Astrocyte (in vitro differentiated cells and primary cell): ENCODE measurements around the gene ALDOB. TPM values are rescaled to one million over a fixed set of nuclear protein-coding genes. Genes with fewer than 3 reads are reported as not detected.

Experiments used
- DNase-seq: peaks from one replicate; pipeline ENCODE4 v3.0.0-alpha.2; 2010; ENCODE audit warnings: low read depth
- FAIRE-seq: peaks from 2 replicates; lab custom pipeline; 2011; peaks lifted over from hg19 to GRCh38; lab: Jason Lieb, UNC
- H2AFZ ChIP-seq: 2 replicates; pipeline ENCODE4 v1.6.0; 2012; ENCODE audit warnings: low read depth, low read length, inconsistent platforms
- H3K27ac ChIP-seq: 2 replicates; pipeline ENCODE4 v1.5.1; 2011; ENCODE audit warnings: low read depth, low read length, inconsistent platforms
- H3K27me3 ChIP-seq: 2 replicates; pipeline ENCODE4 v1.6.0; 2011; ENCODE audit warnings: low read length, inconsistent platforms; ENCODE audit not compliant: insufficient read depth
- H3K36me3 ChIP-seq: 2 replicates; pipeline ENCODE4 v1.5.1; 2011; ENCODE audit warnings: low read length, inconsistent platforms; ENCODE audit not compliant: insufficient read depth
- H3K4me1 ChIP-seq: 2 replicates; pipeline ENCODE4 v1.5.1; 2011; ENCODE audit warnings: low read length, inconsistent platforms; ENCODE audit not compliant: insufficient read depth
- H3K4me2 ChIP-seq: 2 replicates; pipeline ENCODE4 v1.6.0; 2012; ENCODE audit warnings: low read length, inconsistent platforms
- H3K4me3 ChIP-seq: 2 replicates; pipeline ENCODE4 v1.5.1; 2011; ENCODE audit warnings: low read depth, mild to moderate bottlenecking, low read length, inconsistent platforms; ENCODE audit not compliant: insufficient read depth
- H3K79me2 ChIP-seq: 2 replicates; pipeline ENCODE4 v1.6.0; 2012; ENCODE audit warnings: mild to moderate bottlenecking, low read length, inconsistent platforms; ENCODE audit not compliant: insufficient read depth
- H3K9ac ChIP-seq: 2 replicates; pipeline ENCODE4 v1.6.0; 2012; ENCODE audit warnings: mild to moderate bottlenecking, low read length, inconsistent platforms
- H3K9me3 ChIP-seq: 2 replicates; pipeline ENCODE4 v1.5.1; 2012; ENCODE audit warnings: low read depth, mild to moderate bottlenecking, low read length, inconsistent platforms; ENCODE audit not compliant: insufficient read depth
- H4K20me1 ChIP-seq: 2 replicates; pipeline ENCODE4 v1.6.0; 2012; ENCODE audit warnings: low read length, inconsistent platforms; ENCODE audit not compliant: insufficient read depth
- H3K27ac Mint-ChIP-seq: one replicate; pipeline ENCODE4 v1.8.0; 2021; ENCODE audit warnings: mild to moderate bottlenecking, mixed read lengths; ENCODE audit not compliant: unreplicated experiment
- H3K27me3 Mint-ChIP-seq: one replicate; pipeline ENCODE4 v1.8.0; 2021; ENCODE audit warnings: low read depth, mixed read lengths; ENCODE audit not compliant: unreplicated experiment
- H3K36me3 Mint-ChIP-seq: one replicate; pipeline ENCODE4 v1.8.0; 2021; ENCODE audit warnings: low read depth, mixed read lengths; ENCODE audit not compliant: unreplicated experiment
- H3K4me1 Mint-ChIP-seq: one replicate; pipeline ENCODE4 v1.8.0; 2021; ENCODE audit warnings: low read depth, mixed read lengths; ENCODE audit not compliant: unreplicated experiment
- H3K4me3 Mint-ChIP-seq: one replicate; pipeline ENCODE4 v1.8.0; 2021; ENCODE audit warnings: mild to moderate bottlenecking, moderate library complexity, mixed read lengths; ENCODE audit not compliant: unreplicated experiment
- H3K9me3 Mint-ChIP-seq: one replicate; pipeline ENCODE4 v1.8.0; 2021; ENCODE audit warnings: mild to moderate bottlenecking, mixed read lengths; ENCODE audit not compliant: unreplicated experiment
- EZH2 ChIP-seq: IDR thresholded peaks from 2 replicates; pipeline ENCODE4 v1.6.1; 2012; ENCODE audit warnings: mild to moderate bottlenecking, low read length, inconsistent platforms; ENCODE audit not compliant: insufficient read depth
- total RNA-seq: library from RNA; stranded (reverse); gene quantifications from 2 replicates; pipeline ENCODE4 v1.2.1, GENCODE V29; 2021
- TF ChIP-seq, protein P1 (sequence below): IDR thresholded peaks from 2 replicates; pipeline ENCODE4 v1.5.1; 2011; ENCODE audit warnings: low read depth, mild to moderate bottlenecking, inconsistent platforms, low read length, moderate library complexity; ENCODE audit not compliant: insufficient read depth

ALDOB gene
- total RNA-seq, 1 donor from 2014 or later = not detected

DNA sequence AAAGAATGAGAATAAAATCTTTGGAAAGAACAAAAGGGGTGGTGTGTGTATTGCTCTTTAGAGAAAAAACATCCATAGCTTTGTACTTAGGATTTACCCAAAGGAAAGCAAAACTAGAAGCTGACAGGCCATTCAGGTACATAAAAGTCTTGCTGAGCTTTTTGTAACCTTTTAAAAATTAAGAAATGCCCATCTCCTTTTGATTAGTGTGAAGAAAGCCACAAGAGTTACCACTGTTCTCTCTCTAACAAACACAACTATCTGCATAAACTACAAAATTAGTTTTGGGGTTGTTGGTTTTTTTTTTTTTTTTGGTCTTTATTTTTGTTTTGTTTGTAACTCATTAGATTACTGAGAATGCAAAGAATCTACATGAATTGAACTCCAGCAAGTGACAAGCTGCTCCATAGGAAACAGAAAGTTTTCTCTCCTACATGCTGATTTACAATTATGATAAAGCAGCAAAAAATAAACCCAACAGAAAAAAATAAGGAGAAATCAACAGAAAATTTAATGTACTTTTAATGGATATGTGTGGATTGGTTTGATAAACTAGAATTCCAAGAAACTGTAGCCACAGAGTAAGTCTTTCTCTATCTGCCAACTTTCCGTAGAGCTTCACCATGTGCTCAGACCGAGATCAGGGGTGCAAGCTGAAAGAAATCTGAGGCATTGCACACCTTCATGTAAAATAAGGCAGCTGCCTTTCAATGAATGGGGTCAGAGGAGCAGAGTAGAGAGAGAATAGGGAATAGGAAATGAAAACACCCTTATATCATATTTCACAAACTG is 63.1 kb downstream of the ALDOB start:
- Histone ChIP-seq H3K4me3 (no peak overlapping the region), H3K4me1 (peaks cover 15% of the 10 kb centered on the region), H3K27ac (no peak overlapping the region), H2AFZ (no peak overlapping the region), H3K9me3 (no peaks in the 10 kb centered on the region), H3K9ac (no peak overlapping the region), H3K36me3 (no peaks in the 10 kb centered on the region), H3K79me2 (no peaks in the 10 kb centered on the region), H3K4me2 (no peak overlapping the region), H4K20me1 (no peaks in the 10 kb centered on the region), H3K27me3 (no peaks in the 10 kb centered on the region)
- FAIRE-seq (no peak), DNase-seq (no peak)
- no peak overlapping the region for H3K4me3 Mint-ChIP-seq
- peaks cover 3% of the 10 kb centered on the region for H3K36me3 Mint-ChIP-seq
- peaks cover 26% of the 10 kb centered on the region for H3K4me1 Mint-ChIP-seq
- TF ChIP-seq, protein P1, sequence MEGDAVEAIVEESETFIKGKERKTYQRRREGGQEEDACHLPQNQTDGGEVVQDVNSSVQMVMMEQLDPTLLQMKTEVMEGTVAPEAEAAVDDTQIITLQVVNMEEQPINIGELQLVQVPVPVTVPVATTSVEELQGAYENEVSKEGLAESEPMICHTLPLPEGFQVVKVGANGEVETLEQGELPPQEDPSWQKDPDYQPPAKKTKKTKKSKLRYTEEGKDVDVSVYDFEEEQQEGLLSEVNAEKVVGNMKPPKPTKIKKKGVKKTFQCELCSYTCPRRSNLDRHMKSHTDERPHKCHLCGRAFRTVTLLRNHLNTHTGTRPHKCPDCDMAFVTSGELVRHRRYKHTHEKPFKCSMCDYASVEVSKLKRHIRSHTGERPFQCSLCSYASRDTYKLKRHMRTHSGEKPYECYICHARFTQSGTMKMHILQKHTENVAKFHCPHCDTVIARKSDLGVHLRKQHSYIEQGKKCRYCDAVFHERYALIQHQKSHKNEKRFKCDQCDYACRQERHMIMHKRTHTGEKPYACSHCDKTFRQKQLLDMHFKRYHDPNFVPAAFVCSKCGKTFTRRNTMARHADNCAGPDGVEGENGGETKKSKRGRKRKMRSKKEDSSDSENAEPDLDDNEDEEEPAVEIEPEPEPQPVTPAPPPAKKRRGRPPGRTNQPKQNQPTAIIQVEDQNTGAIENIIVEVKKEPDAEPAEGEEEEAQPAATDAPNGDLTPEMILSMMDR = no peak
- TF ChIP-seq EZH2 = no peak
- no peaks in the 10 kb centered on the region for H3K27me3 Mint-ChIP-seq
- H3K27ac Mint-ChIP-seq = no peak overlapping the region
- H3K9me3 Mint-ChIP-seq = no peaks in the 10 kb centered on the region

DNA sequence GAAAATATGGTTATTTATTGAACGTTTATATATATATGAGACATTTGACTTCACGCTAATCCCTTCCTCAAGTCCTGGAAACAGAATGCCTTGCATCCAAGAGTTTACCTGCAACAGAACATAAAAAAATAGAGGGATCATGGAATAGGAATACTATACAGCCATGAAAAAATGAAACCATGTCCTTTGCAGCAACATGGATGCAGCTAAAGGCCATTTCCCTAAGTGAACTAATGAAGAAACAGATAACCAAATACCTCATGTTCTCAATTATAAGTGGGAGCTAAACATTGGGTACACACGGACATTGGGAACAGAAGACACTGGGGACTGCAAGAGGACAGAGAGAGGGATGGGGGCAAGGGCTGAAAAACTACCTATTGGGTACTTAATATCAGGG is 63.8 kb downstream of the ALDOB start:
- Histone ChIP-seq H3K4me3 (no peak overlapping the region), H2AFZ (no peak overlapping the region), H3K27me3 (no peaks in the 10 kb centered on the region), H4K20me1 (no peaks in the 10 kb centered on the region), H3K79me2 (no peaks in the 10 kb centered on the region), H3K9me3 (no peaks in the 10 kb centered on the region), H3K4me1 (peaks cover 15% of the 10 kb centered on the region), H3K9ac (no peak overlapping the region), H3K27ac (no peak overlapping the region), H3K4me2 (no peak overlapping the region), H3K36me3 (no peaks in the 10 kb centered on the region)
- no peak overlapping the region for H3K4me3 Mint-ChIP-seq
- TF ChIP-seq EZH2 = no peak
- TF ChIP-seq, protein P1 = no peak
- no peak for FAIRE-seq
- H3K4me1 Mint-ChIP-seq = peaks cover 30% of the 10 kb centered on the region
- no peak for DNase-seq
- no peaks in the 10 kb centered on the region for H3K27me3 Mint-ChIP-seq
- no peaks in the 10 kb centered on the region for H3K9me3 Mint-ChIP-seq
- H3K36me3 Mint-ChIP-seq = peaks cover 2% of the 10 kb centered on the region
- no peak overlapping the region for H3K27ac Mint-ChIP-seq

Other genes with a start within 250 kb of the ALDOB start
- 8.9 and 9.5 TPM in 2 replicates for gene BAAT, start 50.8 kb downstream of the ALDOB start, total RNA-seq
- 10.7 and 11.9 TPM in 2 replicates for gene MRPL50, start 37.2 kb downstream of the ALDOB start, total RNA-seq
- gene ZNF189, start 36.9 kb downstream of the ALDOB start, total RNA-seq = 16.4 and 16.8 TPM in 2 replicates
- 42.8 and 50.5 TPM in 2 replicates for gene RNF20, start 98.1 kb upstream of the ALDOB start, total RNA-seq
- not detected in 2 replicates for gene PPP3R2, start 159.2 kb upstream of the ALDOB start, total RNA-seq